ENCODE data around the gene BRD1.

DNA sequence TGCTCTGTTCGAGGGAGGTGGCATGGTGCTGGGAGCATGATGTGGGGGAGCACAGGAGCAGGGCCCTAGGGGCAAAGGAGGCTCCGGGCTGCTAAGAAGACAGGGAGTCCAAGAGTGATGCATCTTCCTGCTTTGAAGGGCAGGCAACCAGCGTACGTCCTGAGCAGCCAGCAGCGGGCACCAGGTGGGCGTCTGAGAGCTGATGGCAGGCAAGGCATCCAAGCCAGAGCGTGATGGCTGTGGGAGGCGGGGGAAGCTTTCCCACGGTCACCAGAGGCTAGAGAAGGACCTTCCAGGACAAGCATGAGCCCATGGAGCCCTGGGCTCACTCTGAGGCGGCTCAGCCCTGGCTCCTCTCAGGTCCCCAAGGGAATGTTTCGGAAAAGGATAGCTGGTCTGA is 32.2 kb downstream of the BRD1 start:
- TF ChIP-seq, protein P1, sequence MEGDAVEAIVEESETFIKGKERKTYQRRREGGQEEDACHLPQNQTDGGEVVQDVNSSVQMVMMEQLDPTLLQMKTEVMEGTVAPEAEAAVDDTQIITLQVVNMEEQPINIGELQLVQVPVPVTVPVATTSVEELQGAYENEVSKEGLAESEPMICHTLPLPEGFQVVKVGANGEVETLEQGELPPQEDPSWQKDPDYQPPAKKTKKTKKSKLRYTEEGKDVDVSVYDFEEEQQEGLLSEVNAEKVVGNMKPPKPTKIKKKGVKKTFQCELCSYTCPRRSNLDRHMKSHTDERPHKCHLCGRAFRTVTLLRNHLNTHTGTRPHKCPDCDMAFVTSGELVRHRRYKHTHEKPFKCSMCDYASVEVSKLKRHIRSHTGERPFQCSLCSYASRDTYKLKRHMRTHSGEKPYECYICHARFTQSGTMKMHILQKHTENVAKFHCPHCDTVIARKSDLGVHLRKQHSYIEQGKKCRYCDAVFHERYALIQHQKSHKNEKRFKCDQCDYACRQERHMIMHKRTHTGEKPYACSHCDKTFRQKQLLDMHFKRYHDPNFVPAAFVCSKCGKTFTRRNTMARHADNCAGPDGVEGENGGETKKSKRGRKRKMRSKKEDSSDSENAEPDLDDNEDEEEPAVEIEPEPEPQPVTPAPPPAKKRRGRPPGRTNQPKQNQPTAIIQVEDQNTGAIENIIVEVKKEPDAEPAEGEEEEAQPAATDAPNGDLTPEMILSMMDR (IDR thresholded peaks at IDR 0.05; ENCODE audit: insufficient read depth, low read length) = no peak
- TF ChIP-seq POLR2AphosphoS5 (IDR thresholded peaks at IDR 0.05; ENCODE audit: low read depth) = no peak
- no peak for TF ChIP-seq GABPA (IDR thresholded peaks at IDR 0.05; ENCODE audit: low read depth)
